HG02642 (cell line): ENCODE results near the gene RETREG1.
"Not testable (repeated sequence)": the region's sequence is repeated elsewhere in the genome, so short reads cannot be mapped to it uniquely, and the experiment has no call there.

Experiments used
- ATAC-seq: cut with Tn5 transposase; IDR thresholded peaks from one replicate; pipeline ENCODE4 v1.9.1; 2021; ENCODE audit warnings: mild to moderate bottlenecking; ENCODE audit not compliant: unreplicated experiment, poor library complexity

The RETREG1 gene

DNA sequence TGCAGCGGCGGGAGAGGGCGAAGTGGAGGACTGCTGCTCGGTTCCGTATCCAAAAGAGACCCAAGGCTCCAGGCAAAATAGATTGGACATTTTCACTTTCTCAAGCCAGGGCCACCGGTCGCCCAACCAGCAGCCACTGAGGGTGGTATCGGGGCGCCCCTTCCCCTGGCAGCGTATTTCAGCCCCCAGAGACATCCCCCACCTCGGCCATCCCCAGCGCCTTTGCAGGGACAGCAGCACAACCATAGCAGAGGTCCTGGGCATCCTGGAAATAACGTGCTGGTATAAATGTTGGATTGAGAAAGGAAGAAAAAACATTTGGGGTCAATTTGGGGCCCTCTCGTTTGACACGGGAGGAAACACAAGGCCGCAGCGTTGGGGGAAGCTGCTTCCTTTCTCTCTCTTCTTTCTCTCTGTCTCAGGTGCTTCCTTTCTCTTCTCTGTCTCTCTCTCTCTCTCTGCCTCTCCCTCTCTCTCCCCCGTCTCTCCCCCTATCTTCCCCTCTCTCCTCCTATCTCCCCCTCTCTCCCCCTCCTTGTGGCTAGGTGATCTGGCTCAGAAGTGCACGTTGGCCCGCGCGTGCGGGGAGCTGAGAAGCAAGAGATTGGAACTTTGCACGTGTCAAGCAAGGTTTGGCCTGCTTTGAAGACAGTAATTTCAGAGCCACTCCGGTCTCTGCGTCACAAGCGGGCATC lies 624 bp upstream of the RETREG1 start:
- peak; percentile 2 for ATAC-seq

DNA sequence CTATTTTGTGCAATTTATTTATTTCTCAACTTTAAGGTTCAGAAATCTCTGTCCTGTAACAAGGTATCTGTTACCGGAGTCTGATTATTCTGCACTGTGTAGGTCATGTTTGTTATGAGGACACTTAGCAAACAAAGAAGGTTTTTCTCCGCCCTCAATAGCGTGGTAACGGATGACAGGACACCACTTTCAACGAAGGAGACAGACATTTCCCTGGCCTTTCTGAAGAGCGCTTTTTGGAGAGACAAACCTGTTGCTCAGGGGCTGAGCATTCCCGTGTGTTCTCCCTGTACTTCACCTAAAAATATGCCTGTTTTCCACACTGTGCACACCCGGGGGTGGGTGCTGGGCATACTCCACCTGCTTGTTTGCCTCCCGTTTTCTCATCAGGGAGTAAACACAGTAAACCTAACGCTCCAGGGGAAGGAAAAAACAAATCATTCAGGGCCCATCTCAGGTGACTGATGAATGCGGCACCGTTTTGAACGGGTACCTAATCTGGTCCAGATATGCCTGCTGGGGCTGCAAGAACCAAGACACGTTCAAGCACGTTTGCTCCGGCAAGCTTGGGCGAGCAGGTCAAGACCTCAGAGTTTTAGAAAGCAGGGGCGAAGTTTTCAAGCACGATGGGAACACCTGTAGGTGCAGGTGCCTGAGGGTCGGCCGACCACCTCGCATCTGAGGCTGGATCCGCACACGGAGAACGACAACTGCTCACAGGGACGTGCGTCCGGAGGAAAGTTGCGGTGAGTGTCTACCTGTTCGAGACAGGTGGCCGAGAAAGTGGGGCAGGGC lies 859 bp downstream of the RETREG1 start:
- ATAC-seq = peak; percentile 5

DNA sequence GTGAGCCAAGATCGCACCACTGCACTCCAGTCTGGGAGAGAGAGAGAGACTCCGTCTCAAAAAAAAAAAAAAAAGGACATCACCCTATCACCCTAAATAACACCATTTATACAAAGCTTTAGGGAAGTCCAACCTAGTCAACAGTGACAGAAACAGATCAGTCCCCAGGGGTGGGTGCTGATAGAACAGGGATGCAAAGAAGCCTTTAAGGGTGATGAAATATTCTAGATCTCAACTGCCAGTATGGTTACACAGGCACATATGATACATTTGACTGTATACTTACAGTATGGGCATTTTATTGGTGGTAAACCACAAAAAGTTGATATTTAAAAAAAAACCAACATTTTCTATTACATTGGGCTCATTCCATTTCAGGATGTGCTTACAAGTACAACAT lies 4.8 kb downstream of the RETREG1 start:
- ATAC-seq = no peak

DNA sequence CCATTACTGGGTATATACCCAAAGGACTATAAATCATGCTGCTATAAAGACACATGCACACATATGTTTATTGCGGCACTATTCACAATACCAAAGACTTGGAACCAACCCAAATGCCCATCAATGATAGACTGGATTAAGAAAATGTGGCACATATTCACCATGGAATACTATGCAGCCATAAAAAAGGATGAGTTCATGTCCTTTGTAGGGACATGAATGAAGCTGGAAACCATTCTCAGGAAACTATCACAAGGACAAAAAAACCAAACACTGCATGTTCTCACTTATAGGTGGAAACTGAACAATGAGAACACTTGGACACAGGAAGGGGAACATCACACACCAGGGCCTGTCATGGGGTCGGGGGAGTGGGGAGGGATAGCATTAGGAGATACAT lies 5.9 kb downstream of the RETREG1 start:
- not testable (repeated sequence) for ATAC-seq

DNA sequence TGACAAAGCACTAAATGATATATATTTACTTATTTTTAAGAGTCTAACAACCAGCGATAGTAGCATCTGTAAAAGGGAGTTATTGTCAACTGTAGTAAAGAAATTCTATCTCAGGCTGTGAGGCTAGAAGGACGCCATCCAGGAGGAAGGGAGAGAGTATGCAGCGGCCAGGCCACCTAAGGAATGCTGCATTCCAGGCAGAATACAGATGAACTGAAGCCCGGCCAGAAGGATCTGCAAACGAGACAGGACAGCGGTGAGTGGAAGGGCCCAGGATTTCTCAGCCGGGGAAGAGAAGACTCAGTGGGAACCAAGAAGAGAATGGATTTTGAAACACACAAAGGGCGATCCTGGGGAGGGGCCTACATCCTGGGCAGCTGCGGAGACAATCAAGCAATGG lies 7.4 kb downstream of the RETREG1 start:
- no peak for ATAC-seq

DNA sequence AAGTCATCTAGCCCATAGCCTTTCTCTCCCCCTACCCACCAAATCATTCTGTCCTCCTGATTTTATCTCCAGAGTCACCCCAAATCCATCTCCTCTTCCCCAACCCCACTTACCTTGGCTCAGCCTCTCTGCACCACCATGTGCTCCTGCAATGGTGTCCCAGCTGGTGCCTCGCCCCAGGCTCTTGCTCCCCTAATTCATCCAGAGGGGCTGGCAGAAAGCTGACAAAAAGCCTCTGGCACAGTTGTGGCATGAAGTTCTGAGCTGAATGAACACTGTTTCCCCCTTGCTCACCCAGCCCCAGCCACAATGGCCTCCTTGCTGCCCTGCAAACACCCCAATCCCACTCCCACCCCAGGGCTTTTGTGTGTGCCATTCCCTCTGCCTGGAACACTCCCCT lies 10.2 kb downstream of the RETREG1 start:
- no peak for ATAC-seq

DNA sequence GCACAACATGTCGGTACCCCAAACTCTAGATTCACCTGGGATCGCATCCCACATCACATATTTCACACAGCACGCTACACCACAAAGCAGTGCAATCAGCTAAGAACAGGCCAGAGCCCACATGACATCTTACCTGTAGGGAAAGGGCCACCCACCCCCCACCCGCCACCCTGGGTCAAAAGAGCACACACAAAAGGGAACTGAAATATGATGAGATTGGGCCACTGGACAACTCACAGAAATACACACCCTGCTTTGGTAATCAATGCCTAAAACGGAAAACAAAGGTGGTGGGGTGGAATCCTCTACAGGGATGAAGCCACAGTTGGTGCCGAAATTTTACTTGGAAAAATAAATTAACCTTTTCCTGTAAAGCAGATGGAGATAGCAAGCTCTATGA lies 13.1 kb downstream of the RETREG1 start:
- no peak for ATAC-seq

DNA sequence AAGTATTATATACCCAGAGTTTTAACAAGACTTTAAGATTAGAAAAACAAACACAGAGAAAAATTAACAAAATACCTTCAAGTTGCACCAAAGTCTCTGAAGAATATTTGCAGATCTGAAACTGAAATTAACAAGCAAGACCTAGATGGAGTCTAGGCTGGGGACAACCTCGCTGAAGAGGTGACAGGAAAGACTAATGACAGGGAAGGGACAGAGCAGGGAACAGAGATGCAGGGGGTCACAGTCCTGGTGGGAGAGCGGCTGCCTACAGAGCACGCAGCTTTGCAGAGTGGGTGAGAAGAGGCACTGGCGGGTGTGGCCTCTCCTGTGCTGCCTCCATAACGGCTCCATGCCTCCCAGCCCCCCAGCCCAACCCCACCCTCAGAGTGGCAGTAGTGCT lies 13.5 kb downstream of the RETREG1 start:
- ATAC-seq = no peak

DNA sequence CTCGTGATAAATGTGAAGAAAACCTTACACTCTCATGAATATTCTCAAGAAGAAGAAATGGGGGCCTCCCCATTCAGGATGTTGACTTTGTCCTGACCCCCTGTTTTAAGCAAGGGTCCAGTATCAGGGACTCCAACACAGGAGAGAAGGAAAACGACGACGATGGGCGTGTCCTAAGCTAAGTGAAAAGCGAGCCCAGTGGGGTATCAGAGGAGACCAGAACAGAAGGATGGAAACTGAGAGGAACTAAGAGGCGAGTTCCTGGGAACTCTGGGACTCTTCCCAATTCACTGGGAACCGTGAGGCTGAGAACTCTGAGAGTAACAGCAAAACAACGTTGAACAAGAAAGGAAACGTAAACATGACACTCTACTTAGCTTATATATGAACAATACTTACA lies 14.6 kb downstream of the RETREG1 start:
- ATAC-seq = no peak

DNA sequence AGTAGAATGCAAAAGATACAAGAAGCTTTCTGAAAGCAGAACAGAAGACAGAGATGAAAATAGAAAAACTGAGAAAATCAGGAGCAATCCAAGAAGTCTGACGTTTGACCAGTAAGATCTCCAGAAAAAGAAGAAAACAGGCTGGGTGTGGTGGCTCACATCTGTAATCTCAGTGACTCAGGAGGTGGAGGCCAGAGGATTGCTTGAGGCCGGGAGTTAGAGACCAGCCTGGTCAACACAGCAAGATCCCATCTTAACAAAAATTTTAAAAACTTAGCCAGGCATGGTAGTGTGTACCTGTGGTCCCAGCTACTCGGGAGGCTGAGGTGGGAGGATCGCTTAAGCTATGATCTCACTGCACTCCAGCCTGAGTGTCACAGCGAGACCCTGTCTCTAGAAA lies 15.9 kb downstream of the RETREG1 start:
- no peak for ATAC-seq

DNA sequence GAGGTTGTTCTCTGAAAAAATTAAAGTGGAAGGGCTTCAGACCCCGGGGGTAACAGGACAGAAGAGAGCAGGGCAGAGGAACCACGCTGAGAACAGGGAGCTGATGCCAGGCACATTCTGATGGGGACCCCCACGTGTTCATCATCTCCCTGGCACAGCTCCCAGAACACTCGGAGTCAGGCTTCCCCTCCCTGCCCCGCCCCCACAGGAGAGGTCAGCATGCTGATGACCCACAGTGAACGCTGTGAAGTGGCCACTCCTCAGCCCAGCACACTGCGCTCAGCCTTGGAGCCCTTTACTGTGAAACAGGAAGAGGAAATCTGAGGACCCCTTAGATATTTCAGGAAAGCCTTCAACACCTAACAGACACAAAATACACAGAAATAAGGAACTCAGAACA lies 16.4 kb downstream of the RETREG1 start:
- ATAC-seq = no peak

DNA sequence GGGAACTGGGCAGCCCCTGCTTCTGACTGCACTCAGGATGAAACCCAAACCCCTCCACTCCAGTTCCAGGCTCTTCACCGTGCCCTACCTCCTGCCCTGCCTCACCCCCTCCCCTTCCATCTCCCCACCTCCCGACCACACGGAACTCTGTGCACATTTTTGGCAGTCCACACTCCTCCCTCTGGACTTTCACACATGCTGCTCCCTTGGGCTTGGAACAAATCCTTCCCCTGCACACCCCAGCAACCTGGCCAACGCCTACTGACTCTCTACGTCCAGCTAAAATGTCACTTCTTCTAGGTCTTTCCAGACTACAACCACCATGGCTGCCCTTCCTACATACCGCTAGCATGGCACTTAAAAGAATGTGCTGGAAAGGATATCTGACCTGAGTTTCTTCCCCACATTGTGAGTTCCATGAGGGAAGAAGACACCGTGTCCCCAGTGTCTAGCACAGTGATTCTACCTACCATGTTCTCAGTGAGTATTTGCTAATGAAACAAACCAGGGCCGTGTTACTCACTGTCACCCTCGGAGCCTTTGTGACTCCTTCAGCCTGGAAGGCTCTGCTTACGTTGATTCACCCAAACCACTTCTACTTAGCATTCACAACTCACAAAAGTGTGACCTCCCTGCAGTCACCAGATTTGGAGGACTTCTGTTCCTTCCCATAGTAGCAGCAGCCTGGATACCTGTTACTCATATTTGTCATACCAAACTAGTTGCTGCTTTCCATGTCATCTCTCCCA lies 18.7 kb downstream of the RETREG1 start:
- no peak for ATAC-seq

DNA sequence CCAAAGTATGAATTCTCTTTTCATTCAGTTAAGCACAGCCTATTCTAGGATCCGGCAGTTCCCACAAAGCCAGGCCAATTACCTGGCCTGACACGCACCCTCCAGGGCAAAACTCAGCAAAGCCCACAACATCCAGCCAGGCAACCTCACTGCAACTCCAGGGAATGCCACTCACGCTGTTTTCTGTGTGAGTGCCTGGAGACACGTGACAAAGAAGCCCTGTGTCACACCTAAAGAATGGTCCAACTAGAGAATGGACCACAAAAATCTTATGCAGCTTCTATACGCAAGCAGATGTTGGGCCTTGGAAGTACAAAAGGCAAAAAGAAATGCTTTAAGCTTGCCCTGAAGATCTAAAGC lies 20.2 kb downstream of the RETREG1 start:
- no peak for ATAC-seq

DNA sequence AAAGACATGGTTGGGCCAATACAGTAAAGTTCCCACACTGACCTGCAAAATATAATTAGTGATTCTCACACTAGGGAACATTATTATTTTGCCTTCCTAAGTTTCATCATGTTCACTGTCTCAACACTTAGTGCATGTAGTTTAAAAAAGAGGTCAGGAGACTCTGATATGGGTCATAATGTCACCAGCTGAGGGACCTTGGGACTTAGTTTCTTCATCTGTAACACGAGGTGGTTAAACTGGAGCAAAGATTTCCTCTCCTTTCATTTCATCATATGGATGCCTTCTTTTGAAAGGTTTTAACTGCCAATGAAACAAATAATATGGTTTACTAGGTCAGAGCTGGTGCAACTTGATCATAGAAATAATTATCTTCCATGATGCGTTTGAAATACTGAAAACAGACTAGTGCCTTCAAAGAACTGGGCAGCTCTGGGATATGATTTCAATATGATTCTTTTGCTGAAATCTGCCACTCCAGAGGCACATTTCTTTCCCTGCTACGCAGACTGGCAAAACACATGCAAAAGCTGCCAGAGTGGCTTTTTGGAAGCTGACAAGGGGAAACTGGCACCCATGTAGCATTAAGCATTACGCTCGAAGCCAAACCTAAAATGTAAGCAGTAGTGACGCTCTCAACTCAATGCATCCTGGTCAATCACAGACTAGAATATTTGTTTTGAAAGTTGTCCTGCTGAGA lies 20.8 kb downstream of the RETREG1 start:
- ATAC-seq = no peak

DNA sequence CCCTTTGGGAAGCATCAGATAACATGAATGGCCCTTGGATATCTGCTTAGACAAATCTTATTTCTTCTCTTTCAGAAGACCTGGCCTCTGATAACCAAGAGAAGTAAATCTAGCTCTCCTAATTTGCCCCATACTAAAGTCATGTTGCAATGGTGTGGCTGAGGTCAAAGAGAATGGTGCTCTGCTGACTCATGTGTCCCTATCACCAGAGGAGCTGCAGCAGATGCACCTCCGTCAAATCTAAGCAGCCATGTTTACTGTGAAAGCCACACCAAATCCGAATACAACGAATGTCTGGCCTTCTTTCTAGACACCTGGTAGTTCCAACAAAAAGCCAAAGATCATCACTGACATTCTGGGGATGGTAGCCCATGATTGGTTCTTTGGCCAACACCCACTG lies 23.2 kb downstream of the RETREG1 start:
- ATAC-seq = no peak

DNA sequence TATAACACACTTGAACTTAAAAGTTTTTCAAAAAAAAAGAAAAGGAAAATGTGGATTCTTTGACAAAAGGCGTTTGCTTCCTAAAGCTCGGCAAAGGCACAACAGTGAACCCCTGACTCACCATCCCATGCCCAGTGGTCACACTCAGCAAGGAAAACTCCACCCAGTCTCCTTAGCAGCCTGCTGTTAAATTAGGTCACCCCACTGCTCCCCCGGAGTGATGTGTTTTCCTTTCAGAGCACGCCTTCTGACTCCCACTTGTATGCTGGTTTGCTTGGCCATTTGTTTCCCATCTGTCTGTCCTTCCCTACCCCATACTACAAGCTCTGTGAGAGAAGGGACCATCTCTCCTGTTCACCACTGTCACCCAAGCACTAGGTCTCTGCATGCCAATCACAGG lies 23.8 kb downstream of the RETREG1 start:
- ATAC-seq = no peak

DNA sequence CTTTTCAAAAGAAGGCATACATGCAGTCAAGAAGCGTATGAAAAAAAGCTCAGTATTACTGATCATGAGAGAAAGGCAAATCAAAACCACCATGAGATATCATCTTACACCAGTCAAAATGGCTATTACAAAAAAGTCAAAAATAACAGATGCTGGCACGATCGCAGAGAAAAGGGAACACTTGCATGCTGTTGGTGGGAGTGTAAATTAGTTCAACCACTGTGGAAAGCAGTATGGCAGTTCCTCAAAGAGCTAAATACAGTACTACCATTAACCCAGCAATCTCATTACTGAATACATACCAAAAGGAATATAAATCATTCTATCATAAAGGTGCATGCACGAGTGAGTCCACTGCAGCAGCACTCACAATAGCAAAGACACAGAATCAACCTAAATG lies 24.5 kb downstream of the RETREG1 start:
- ATAC-seq = no peak

DNA sequence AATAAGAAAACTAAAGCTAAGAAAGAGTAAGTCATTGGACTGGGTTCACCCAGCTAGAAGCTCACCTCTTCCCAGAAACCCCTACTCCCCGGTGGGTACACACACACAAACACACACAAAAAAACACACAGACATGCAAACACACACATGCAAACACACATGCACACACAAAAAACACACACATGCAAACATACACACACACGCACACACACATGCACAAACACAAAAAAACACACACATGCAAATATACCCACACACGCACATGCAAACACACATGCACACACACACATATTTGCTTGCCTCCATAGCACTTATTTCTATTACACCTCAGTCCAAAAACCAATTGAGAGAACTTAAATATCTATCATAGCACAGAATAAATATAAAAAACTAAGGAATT lies 26.1 kb downstream of the RETREG1 start:
- no peak for ATAC-seq

DNA sequence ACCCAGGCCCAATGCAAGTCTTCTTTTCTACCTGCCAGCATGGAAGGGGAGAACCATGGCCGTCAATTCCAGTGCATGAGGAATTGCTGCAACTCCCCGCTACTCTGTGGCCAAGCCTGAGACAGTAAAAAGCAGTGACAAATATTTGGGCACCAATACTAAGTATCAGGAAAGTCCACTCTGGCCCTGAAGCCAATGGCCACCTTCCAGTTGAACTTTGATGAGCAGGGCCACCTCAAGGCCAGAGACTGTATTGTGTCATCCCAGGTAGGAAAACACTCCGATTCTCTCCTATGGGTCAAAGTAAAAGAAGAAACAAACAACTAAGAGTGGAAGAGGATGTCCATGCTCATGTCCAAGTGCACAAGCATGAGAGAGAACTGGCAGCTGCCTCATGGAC lies 27.1 kb downstream of the RETREG1 start:
- ATAC-seq = no peak

DNA sequence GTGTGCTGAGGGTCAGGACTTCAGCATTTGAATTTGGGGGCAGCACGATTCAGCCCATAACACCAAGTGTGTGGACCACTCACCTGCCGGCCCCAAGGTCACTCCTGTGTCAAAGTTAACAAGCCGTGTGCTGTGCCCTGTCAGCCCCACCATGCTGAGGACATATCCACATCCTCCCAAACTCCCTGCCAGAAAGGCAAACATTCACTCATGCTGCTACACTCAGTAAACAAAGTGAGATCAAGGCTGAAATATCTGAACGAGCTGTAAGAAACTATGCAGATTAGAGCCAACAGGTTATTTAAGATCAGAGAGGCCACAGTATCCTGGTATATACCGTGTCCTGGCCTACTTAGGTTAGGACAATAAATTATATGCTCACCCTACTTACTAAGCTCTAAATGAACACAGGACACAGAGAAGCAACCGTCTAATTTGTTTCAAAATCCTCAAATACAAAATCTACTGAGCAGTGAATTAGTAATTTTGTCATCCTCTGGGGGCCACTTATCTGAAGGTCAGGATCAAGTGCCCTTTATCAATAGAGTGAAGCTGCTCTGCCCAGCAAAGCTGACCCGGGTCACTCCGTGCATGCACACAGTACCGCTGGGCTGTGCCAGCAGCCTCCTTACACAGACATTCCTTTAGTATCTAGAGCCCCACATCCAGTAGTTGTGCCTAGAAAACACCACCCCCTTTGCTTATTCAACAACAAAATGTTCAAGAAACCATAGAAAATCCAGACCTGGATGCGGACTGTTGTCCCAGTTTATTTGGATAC lies 28.2 kb downstream of the RETREG1 start:
- no peak for ATAC-seq
